Testis (tissue), 2 donors: Measurements from ENCODE around the gene CUX1.

Experiments
- POLR2A ChIP-seq: fragments of 450-650 bp; IDR thresholded peaks from one replicate; pipeline ENCODE4 v1.6.1; 2017; ENCODE audit warnings: antibody characterized with exemption, mild to moderate bottlenecking, moderate library complexity
- TF ChIP-seq, protein P1 (sequence below), 3 experiments: fragments of 450-650 bp in 2 of 3; fragments of 200-600 bp in 1 of 3; sonication (generic) in 1 of 3; IDR thresholded peaks; one replicate each; pipeline ENCODE4 v1.5.1; 2016 to 2019; ENCODE audit warnings: antibody characterized with exemption in 3 of 3, mild to moderate bottlenecking in 2 of 3, moderate library complexity in 1 of 3

DNA sequence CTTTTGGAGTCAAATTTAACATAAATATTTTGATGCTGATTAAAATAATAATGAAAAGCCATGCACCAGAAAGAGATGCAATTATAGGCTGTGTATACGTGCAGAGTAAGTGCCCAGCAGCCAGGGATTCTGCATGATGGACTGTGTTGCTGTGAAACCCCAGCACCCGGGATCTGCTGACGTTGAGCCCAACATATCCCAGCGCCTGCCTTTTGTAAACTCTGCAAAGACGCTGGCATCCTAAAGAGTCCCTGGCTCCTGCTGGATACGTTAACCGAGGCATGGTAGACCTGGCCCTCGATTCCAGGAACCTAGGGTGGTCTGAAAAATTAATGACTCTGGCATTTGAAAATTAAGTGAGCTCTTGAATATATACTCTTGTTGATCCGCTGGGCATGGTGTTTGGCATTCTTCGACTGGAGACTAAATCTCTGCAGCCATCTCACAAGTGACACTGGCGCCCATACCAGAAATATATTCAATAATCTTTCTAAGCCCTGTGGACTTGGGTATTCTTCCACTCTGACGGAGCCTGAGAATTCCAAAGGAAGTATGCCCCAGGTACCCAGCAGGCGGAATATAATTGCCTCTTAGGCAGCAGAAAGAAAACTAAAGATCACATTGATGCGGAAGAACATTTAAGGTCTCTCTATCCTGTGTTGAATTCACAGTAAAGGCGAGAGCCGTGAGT lies 278.0 kb downstream of the CUX1 start:
- no peak for TF ChIP-seq POLR2A
- TF ChIP-seq, protein P1, sequence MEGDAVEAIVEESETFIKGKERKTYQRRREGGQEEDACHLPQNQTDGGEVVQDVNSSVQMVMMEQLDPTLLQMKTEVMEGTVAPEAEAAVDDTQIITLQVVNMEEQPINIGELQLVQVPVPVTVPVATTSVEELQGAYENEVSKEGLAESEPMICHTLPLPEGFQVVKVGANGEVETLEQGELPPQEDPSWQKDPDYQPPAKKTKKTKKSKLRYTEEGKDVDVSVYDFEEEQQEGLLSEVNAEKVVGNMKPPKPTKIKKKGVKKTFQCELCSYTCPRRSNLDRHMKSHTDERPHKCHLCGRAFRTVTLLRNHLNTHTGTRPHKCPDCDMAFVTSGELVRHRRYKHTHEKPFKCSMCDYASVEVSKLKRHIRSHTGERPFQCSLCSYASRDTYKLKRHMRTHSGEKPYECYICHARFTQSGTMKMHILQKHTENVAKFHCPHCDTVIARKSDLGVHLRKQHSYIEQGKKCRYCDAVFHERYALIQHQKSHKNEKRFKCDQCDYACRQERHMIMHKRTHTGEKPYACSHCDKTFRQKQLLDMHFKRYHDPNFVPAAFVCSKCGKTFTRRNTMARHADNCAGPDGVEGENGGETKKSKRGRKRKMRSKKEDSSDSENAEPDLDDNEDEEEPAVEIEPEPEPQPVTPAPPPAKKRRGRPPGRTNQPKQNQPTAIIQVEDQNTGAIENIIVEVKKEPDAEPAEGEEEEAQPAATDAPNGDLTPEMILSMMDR (IDR thresholded peaks at IDR 0.05), result no peak
